OCI-LY3 (cell line): ENCODE results near the gene ACKR3.

Source experiments
- CTCF ChIP-seq: fragments of 200-600, 300-600 bp; sonication (generic); IDR thresholded peaks from 2 replicates; pipeline ENCODE4 v1.5.1; 2014; ENCODE audit warnings: antibody characterized with exemption, low read length, low read depth
- EZH2phosphoT487 ChIP-seq: fragments of 200-600 bp; shearing (Covaris generic); IDR thresholded peaks from 2 replicates; pipeline ENCODE4 v1.6.1; 2018; ENCODE audit warnings: antibody characterized with exemption, mixed run types, low read depth

GRCh38 chr2:236550701-236551465 lies 18.7 kb upstream of the ACKR3 start:
- no peak for TF ChIP-seq CTCF
- no peak for TF ChIP-seq EZH2phosphoT487
